SW 1271 (cell line): ENCODE data around the gene SUB1.
A peak's percentile ranks its signal among the peaks of the same experiment; 100 is the strongest.
"Not testable (repeated sequence)": the region's sequence is repeated elsewhere in the genome, so short reads cannot be mapped to it uniquely, and the experiment has no call there.

Experiments
- DNase-seq, 2 experiments: peaks; one replicate each; lab custom pipeline; 2025; lab: John Stamatoyannopoulos, UW

SUB1 gene

GRCh38 chr5:32585446-32586275, at the start of gene SUB1:
TSS of gene SUB1 (plus strand) at chr5:32585557. CDS start at chr5:32588513, 2,956 bp downstream.
- peak; percentile 81 to 92 for DNase-seq

DNA sequence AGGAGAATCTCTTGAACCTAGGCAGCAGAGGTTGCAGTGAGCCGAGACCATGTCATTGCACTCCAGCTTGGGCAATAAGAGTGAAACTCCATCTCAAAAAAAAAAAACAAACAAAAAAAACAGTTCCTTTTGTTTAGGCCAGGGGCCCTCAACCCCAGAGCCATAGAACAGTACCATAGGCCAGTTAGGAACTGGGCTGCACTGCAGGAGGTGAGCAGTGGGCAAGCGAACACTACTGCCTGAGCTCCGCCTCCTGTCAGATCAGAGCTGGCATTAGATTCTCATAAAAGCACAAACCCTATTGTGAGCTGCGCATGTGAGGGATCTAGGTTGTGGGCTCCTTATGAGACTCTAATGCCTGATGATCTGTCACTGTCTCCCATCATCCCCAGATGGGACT, 49.1 kb upstream of the SUB1 start:
- DNase-seq = no peak

DNA sequence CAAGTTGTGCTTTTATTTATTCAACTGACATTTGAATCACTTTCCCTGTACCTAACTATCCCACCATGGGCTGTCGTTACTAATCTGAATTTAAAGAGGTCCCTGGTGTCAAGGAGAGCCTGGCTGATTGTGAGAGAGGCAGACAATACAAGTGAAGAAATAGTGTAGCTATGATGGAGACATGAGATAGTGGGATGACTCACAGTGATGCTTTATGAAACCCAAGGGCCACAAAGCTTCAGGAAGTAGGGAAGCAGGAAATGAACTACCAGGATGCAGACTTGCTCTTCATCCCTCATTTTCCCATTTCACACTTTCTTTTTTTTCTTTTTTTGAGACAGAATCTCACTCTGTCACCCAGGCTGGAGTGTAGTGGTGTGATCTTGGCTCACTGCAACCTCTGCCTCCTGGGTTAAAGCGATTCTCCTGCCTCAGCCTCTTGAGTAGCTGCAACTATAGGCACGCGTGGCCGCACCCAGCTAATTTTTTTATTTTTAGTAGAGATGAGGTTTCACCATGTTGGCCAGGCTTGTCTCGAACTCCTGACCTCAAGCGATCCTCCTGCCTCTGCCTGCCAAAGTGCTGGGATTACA, 47.8 kb upstream of the SUB1 start:
- peak in 1 of 2 experiments; percentile 18 for DNase-seq

GRCh38 chr5:32538031-32538547, 47.3 kb upstream of the SUB1 start:
- no peak for DNase-seq

DNA sequence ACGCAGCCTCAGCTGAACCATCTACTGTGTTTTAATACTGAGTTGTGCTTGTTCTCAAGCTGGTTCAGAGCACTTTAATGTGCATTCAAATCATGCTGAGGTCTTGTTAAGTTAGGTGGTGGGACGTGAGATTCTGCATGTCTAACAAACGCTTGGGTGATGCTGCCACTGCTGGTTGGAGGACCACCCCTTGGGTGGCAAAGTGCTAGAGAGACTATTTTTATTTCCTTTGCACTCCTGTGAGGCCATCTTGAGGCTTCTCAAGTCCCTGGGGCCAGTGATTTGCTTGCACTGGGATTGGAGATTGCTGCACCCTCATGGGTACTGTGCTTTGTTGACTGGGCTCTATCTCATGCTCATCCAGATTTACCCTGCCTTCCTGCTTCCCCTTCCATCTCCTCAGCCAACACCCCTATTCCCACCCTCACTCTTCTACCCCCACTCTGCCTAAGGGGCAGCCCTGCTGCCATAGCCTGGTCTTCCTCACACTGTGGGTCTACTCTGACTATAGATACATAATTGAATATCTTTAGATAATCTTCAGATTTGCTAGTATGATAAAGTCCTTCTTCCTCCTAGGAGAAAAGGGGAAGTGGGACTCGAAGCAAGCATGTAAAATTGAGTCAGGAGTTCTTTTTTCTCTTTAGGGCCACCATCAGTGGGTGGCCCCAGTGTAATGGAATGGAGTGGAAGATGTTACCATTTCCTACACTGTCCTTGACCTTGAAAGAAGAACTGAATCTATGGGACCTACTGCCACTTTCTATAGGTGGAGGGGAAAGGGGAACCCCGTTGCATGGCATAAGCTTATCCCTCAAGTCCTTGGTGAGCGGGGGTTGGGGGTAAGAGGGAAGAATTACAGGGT, 45.1 kb upstream of the SUB1 start:
- DNase-seq = no peak

GRCh38 chr5:32541241-32541640, 44.1 kb upstream of the SUB1 start:
- DNase-seq = no peak

GRCh38 chr5:32542216-32543059, 42.9 kb upstream of the SUB1 start:
- DNase-seq = no peak

DNA sequence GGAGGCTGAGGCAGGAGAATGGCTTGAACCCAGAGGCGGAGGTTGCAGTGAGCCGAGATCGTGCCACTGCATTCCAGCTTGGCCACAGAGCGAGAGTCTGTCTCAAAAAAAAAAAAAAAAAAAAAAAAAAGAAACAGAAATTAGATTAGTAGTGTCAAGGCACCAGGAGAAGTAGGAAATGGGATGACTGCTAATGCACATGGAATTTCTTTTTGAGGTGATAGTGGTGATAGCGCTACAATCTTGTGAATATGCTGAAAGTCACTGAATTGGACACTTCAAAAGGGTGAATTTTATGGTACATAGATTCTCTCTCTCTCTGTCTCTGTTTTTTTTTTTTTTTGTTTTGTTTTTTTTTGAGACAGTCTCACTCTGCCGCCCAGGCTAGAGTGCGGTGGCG, 42.1 kb upstream of the SUB1 start:
- no peak for DNase-seq

DNA sequence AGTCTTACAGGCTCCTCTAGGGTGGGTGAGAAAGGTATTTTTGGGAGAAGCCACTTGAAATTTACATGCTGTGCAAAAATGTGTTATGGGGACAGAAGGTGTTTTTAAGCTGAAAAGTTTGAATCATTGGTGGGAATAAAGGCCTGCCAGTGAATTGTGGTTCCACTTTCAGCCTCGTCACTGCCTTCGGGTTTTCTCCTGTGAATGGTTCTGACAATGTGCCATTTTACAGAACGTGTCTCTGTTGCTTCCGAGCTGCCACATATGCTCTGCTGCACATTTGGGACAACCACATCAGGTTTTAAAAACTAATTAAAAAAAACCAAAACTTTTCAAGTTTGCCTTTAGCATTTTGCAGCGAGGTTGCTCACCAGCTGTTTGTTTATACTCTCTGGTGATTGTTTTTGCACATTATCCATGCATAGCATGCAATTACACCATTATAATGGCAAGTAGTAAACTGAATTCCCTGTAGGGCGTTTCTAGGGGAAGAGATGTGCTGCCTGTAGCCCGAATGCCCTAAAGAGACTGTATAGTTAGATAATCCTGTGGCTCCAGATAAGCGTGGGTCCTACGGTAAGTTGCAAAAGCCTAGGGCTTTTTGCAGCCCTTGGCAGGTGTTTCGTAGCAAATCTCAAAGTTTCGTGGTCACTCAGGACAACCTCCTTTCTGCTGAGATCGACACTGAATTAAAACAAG, 40.1 kb upstream of the SUB1 start:
- DNase-seq = no peak

DNA sequence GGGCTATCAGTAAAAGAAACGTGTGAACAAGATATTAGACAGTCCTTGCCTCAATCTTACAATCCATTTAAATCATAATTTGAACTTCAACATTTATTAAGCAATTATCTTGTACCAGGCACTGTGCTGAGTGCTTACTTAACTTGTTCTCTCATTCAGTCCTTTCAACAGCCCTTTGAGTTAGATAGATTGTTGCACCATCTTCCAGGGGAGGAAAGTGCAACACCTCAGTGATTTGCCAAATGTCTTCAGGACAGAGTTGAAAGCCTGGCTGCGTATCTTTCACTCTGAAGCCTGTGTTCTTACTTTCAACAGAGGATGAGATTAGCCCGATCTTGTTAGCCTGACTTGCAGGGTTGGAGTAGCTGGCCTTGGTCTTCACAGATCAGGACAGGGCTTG, 34.2 kb upstream of the SUB1 start:
- no peak for DNase-seq

- DNase-seq = no peak
Observed at GRCh38 chr5:32551865-32552264, 33.5 kb upstream of the SUB1 start.

DNA sequence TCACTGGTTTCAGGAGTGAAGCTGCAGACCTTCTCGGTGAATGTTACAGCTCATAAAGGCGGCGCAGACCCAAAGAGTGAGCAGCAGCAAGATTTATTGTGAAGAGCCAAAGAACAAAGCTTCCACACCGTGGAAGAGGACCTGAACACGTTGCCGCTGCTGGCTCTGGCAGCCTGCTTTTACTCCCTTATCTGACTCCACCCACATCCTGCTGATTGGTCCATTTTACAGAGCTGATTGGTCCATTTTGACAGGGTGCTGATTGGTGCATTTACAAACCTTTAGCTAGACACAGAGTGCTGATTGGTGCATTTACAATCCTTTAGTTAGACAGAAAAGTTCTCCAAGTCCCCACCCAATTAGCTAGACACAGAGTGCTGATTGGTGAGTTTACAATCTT, 32.9 kb upstream of the SUB1 start:
- not testable (repeated sequence) for DNase-seq

DNA sequence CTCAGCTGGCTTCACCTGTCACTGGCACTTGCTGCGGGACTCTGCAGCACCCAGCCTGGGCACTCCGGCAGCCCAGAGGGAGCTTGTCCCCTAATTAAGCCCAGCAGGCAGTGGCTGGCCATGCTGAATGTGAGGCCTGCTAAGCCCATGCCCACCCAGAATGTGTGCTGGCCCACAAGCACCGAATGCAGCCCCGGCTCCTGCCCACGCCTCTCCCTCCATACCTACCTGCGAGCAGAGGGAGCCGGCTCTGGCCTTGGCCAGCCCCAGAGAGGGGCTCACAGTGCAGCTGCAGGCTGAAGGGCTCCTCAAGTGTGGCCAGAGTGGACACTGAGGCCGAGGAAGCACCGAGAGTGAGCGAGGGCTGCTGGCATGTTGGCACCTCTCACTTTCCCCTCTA, 32.4 kb upstream of the SUB1 start:
- DNase-seq = no peak

DNA sequence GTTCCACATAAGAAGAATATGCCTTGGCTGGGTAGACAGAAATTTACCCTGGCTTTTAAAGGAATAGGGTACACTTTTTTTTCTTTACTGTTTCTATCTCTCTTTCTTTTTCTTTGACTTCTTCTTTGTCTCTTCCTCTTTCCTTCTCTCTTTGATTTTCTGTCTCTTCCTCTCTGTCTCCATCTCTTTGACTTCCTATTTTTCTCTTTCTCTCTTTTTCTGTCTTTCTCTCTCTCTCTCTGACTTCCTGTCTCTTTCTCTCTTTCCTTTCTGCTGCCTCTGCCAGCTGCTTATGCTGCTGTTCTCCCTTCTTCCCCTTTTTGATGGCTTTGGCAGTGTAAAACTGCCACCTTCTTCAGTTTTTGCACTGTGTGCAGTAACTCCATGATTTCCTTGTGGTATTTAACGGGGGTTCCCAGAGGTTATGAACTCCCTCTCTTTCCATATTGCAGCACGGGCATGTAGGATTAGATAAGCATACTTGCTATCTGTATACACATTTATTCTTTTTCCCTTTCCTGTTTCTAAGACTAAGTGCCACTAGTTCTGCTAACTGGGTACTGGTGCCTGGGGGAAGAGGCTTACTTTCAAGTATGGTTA, 31.1 kb upstream of the SUB1 start:
- not testable (repeated sequence) for DNase-seq

GRCh38 chr5:32556543-32556942, 28.8 kb upstream of the SUB1 start:
- not testable (repeated sequence) for DNase-seq

DNA sequence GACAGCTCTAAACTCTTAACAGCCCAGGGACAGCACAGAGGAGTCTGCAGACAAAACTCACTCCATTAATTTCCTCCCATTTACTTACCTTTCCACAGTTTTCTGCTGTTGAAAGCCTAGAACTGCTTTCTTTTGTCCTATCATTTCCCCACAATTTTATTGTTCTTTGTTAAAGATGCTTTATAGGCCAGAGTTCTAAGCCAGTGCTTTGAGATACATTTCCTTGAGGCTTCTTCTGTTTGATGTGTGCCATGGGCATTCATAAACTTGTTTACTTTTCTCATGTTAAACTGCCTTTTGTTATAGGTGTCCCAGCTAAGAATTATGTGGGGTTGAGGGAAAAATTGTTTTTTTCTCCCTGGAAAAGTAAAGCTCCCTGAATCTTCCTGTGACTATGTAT, 25.9 kb upstream of the SUB1 start:
- no peak for DNase-seq

GRCh38 chr5:32559921-32560320, 25.4 kb upstream of the SUB1 start:
- DNase-seq = no peak

GRCh38 chr5:32562056-32562455, 23.3 kb upstream of the SUB1 start:
- no peak for DNase-seq

DNA sequence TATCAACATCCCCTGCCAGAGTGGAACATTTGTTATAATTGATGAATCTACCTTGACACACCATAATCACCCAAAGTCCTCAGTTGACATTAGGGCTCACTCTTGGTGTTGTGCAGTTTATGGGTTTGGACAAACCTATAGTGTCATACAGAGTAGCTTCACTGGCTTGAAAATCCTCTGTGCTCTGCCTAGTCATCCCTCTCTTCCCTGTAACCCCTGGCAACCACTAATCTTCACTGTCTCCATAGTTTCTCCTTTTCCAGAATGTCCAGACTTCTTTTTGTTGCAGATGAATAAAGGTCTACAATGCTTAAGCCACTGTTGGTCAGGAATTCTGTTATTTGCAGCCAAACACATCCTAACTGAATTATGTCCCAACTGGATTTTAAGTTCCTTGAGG, 22.5 kb upstream of the SUB1 start:
- no peak for DNase-seq

GRCh38 chr5:32563614-32564013, 21.7 kb upstream of the SUB1 start:
- no peak for DNase-seq

DNA sequence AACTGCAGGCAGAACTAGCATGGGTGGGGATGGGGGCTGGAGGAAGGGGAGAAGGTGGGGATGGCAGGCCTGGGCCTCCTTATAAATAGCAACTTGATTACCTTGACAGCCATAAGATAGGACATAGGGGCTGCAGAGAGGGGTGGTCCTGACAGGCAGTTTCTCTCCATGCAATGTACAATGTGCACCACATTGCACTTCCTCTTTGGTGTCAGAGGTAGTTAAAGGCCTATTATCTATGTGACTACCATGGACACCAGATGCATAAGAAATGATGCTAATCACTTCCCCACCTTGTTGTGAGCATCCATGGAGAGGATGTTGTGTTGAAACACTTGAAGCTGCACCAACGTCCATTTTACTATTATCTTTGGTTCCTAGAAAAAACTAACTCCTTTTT, 20.2 kb upstream of the SUB1 start:
- no peak for DNase-seq
